ENCODE measurements around the gene RASA3. TPM values are rescaled to one million over a fixed set of nuclear protein-coding genes. Genes with fewer than 3 reads are reported as not detected.

The RASA3 gene
- total and polyA plus RNA-seq, 2 of the 4 experiments (the other 2 are of a cell fraction) = 21.0 to 31.4 TPM

GRCh38 chr13:114088863-114089262, 43.6 kb downstream of the RASA3 start:
- no peaks in the 10 kb centered on the region; the same call in 1 of the 2 replicates for H3K9me3 ChIP-seq (ENCODE audit: control insufficient read depth, insufficient read depth, low read length)
- intact Hi-C loops (cut with micrococcal nuclease) = no loop called here
- H3K79me1 ChIP-seq (ENCODE audit: low read depth in 1 of 2, low read length in 2 of 2) = peaks cover 16 to 44% of the 10 kb centered on the region in 2 experiments
- H4K8ac ChIP-seq (ENCODE audit: low read depth in 2 of 2, low read length in 2 of 2) = no peak overlapping the region
- no peak overlapping the region for H2BK120ac ChIP-seq (ENCODE audit: low read depth, low read length)
- 0 out of 2 replicates have a peak, but pooled peaks cover 5% of the 10 kb centered on the region for H3K9me1 ChIP-seq (ENCODE audit: insufficient read depth, low read length)
- H3K4me3 ChIP-seq (ENCODE audit: insufficient read depth, low read depth, low read length) = no peak overlapping the region
- no peak overlapping the region for H3K23ac ChIP-seq (ENCODE audit: low read depth, low read length)
- no peak overlapping the region for H2AFZ ChIP-seq (replicated peaks; ENCODE audit: low read length, poor library complexity)
- no peak overlapping the region for H3K18ac ChIP-seq (ENCODE audit: low read depth, low read length)
- H3K27me3 ChIP-seq (ENCODE audit: control insufficient read depth, insufficient read depth, low read length) = no peaks in the 10 kb centered on the region
- H3K4me1 ChIP-seq (ENCODE audit: control insufficient read depth, insufficient read depth, low read length) = no peaks in the 10 kb centered on the region
- H3K36me3 ChIP-seq (ENCODE audit: control insufficient read depth, insufficient read depth, low read length) = peaks cover 2% of the 10 kb centered on the region
- no peak overlapping the region for H3K4me2 ChIP-seq (ENCODE audit: low read depth, low read length)
- no peak overlapping the region for H2BK15ac ChIP-seq (ENCODE audit: low read depth, low read length)
- in situ Hi-C loops (cut with MboI; ENCODE audit: low sequenced_read_pairs) = no loop called here
- H2AK9ac ChIP-seq (replicated peaks; ENCODE audit: low read depth, low read length, poor library complexity) = no peak overlapping the region
- BruUV-seq (replicated peaks) = no TSS peak
- H2BK20ac ChIP-seq (ENCODE audit: low read depth, low read length) = no peak overlapping the region
- WGBS, 2 experiments (ENCODE audit: extremely low coverage in 2 of 2, insufficient read length in 1 of 2) = 100% methylated on average over 3 of the region's 7 CpGs; no CpG with 5 or more reads in 1 of the 2 experiments
- H2AK5ac ChIP-seq (ENCODE audit: low read depth, low read length) = no peak overlapping the region
- no peak for DNase-seq
- CTCF ChIA-PET = no interaction called here
- H2BK5ac ChIP-seq (ENCODE audit: low read depth, low read length, poor library complexity, severe bottlenecking) = no peak overlapping the region
- H4K5ac ChIP-seq (ENCODE audit: low read depth, low read length) = no peak overlapping the region
- dilution Hi-C loops (cut with HindIII; ENCODE audit: low sequenced_read_pairs, unreplicated experiment) = no loop called here
- POLR2A ChIA-PET (ENCODE audit: unreplicated experiment) = no interaction called here
- peaks cover 33% of the 10 kb centered on the region for H4K20me1 ChIP-seq (ENCODE audit: insufficient read depth, low read length)
- no peak overlapping the region for H3K14ac ChIP-seq (replicated peaks; ENCODE audit: low read depth, low read length)
- no peak overlapping the region for H3K56ac ChIP-seq (ENCODE audit: extremely low read depth, insufficient read depth, low read length)
- H4K91ac ChIP-seq (ENCODE audit: insufficient read depth, low read depth, low read length) = no peak overlapping the region
- TF ChIP-seq CHD1 (IDR thresholded peaks at IDR 0.05; ENCODE audit: low read depth, low read length) = no peak
- no peak for TF ChIP-seq RCOR1 (IDR thresholded peaks at IDR 0.05; ENCODE audit: insufficient replicate concordance, low read length)
- no peak for TF ChIP-seq RFX5 (IDR thresholded peaks at IDR 0.05; ENCODE audit: low read depth, low read length)
- no peak for TF ChIP-seq CEBPB (IDR thresholded peaks at IDR 0.05; ENCODE audit: low read depth, low read length)
- TF ChIP-seq MAFK (IDR thresholded peaks at IDR 0.05; ENCODE audit: low read depth, low read length) = no peak
- TF ChIP-seq USF2 (IDR thresholded peaks at IDR 0.05; ENCODE audit: low read depth, low read length) = no peak
- TF ChIP-seq ELK1 (IDR thresholded peaks at IDR 0.05; ENCODE audit: borderline replicate concordance, low read depth, low read length) = no peak
- no peak for TF ChIP-seq FOS (IDR thresholded peaks at IDR 0.05; ENCODE audit: low read depth, low read length)
- no peak for TF ChIP-seq POLR2A (IDR thresholded peaks at IDR 0.05; ENCODE audit: low read depth, low read length)
- TF ChIP-seq SMC3 (IDR thresholded peaks at IDR 0.05; ENCODE audit: low read depth, low read length) = no peak
- TF ChIP-seq RAD21 (IDR thresholded peaks at IDR 0.05; ENCODE audit: low read length) = no peak
- no peak for TF ChIP-seq NFE2L2 (IDR thresholded peaks at IDR 0.05; ENCODE audit: low read depth, low read length)
- TF ChIP-seq BHLHE40 (IDR thresholded peaks at IDR 0.05; ENCODE audit: low read depth, low read length) = no peak
- TF ChIP-seq, protein P1, sequence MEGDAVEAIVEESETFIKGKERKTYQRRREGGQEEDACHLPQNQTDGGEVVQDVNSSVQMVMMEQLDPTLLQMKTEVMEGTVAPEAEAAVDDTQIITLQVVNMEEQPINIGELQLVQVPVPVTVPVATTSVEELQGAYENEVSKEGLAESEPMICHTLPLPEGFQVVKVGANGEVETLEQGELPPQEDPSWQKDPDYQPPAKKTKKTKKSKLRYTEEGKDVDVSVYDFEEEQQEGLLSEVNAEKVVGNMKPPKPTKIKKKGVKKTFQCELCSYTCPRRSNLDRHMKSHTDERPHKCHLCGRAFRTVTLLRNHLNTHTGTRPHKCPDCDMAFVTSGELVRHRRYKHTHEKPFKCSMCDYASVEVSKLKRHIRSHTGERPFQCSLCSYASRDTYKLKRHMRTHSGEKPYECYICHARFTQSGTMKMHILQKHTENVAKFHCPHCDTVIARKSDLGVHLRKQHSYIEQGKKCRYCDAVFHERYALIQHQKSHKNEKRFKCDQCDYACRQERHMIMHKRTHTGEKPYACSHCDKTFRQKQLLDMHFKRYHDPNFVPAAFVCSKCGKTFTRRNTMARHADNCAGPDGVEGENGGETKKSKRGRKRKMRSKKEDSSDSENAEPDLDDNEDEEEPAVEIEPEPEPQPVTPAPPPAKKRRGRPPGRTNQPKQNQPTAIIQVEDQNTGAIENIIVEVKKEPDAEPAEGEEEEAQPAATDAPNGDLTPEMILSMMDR (conservative IDR thresholded peaks at IDR 0.05; ENCODE audit: low read depth, low read length) = no peak
- no peak for TF ChIP-seq MXI1 (IDR thresholded peaks at IDR 0.05; ENCODE audit: borderline replicate concordance, low read depth, low read length)
- TF ChIP-seq MAZ (IDR thresholded peaks at IDR 0.05; ENCODE audit: borderline replicate concordance, low read depth, low read length) = no peak
- no peak overlapping the region for H3K4ac ChIP-seq (ENCODE audit: low read depth, low read length)
- H3K9ac ChIP-seq (ENCODE audit: low read depth, low read length) = no peak overlapping the region
- H3K27ac ChIP-seq (ENCODE audit: insufficient read depth, low read length) = no peak overlapping the region
- no peak for ATAC-seq (ENCODE audit: low read depth)

Data from IMR-90 (cell line).